Astrocyte (in vitro differentiated cells and primary cell): ENCODE measurements around the gene FBXL7. TPM values are rescaled to one million over a fixed set of nuclear protein-coding genes. Genes with fewer than 3 reads are reported as not detected.

ENCODE experiments used
- DNase-seq: peaks from one replicate; pipeline ENCODE4 v3.0.0-alpha.2; 2010; ENCODE audit warnings: low read depth
- FAIRE-seq: peaks from 2 replicates; lab custom pipeline; 2011; peaks lifted over from hg19 to GRCh38; lab: Jason Lieb, UNC
- H2AFZ ChIP-seq: 2 replicates; pipeline ENCODE4 v1.6.0; 2012; ENCODE audit warnings: low read depth, low read length, inconsistent platforms
- H3K27ac ChIP-seq: 2 replicates; pipeline ENCODE4 v1.5.1; 2011; ENCODE audit warnings: low read depth, low read length, inconsistent platforms
- H3K27me3 ChIP-seq: 2 replicates; pipeline ENCODE4 v1.6.0; 2011; ENCODE audit warnings: low read length, inconsistent platforms; ENCODE audit not compliant: insufficient read depth
- H3K36me3 ChIP-seq: 2 replicates; pipeline ENCODE4 v1.5.1; 2011; ENCODE audit warnings: low read length, inconsistent platforms; ENCODE audit not compliant: insufficient read depth
- H3K4me1 ChIP-seq: 2 replicates; pipeline ENCODE4 v1.5.1; 2011; ENCODE audit warnings: low read length, inconsistent platforms; ENCODE audit not compliant: insufficient read depth
- H3K4me2 ChIP-seq: 2 replicates; pipeline ENCODE4 v1.6.0; 2012; ENCODE audit warnings: low read length, inconsistent platforms
- H3K4me3 ChIP-seq: 2 replicates; pipeline ENCODE4 v1.5.1; 2011; ENCODE audit warnings: low read depth, mild to moderate bottlenecking, low read length, inconsistent platforms; ENCODE audit not compliant: insufficient read depth
- H3K79me2 ChIP-seq: 2 replicates; pipeline ENCODE4 v1.6.0; 2012; ENCODE audit warnings: mild to moderate bottlenecking, low read length, inconsistent platforms; ENCODE audit not compliant: insufficient read depth
- H3K9ac ChIP-seq: 2 replicates; pipeline ENCODE4 v1.6.0; 2012; ENCODE audit warnings: mild to moderate bottlenecking, low read length, inconsistent platforms
- H3K9me3 ChIP-seq: 2 replicates; pipeline ENCODE4 v1.5.1; 2012; ENCODE audit warnings: low read depth, mild to moderate bottlenecking, low read length, inconsistent platforms; ENCODE audit not compliant: insufficient read depth
- H4K20me1 ChIP-seq: 2 replicates; pipeline ENCODE4 v1.6.0; 2012; ENCODE audit warnings: low read length, inconsistent platforms; ENCODE audit not compliant: insufficient read depth
- H3K27ac Mint-ChIP-seq: one replicate; pipeline ENCODE4 v1.8.0; 2021; ENCODE audit warnings: mild to moderate bottlenecking, mixed read lengths; ENCODE audit not compliant: unreplicated experiment
- H3K27me3 Mint-ChIP-seq: one replicate; pipeline ENCODE4 v1.8.0; 2021; ENCODE audit warnings: low read depth, mixed read lengths; ENCODE audit not compliant: unreplicated experiment
- H3K36me3 Mint-ChIP-seq: one replicate; pipeline ENCODE4 v1.8.0; 2021; ENCODE audit warnings: low read depth, mixed read lengths; ENCODE audit not compliant: unreplicated experiment
- H3K4me1 Mint-ChIP-seq: one replicate; pipeline ENCODE4 v1.8.0; 2021; ENCODE audit warnings: low read depth, mixed read lengths; ENCODE audit not compliant: unreplicated experiment
- H3K4me3 Mint-ChIP-seq: one replicate; pipeline ENCODE4 v1.8.0; 2021; ENCODE audit warnings: mild to moderate bottlenecking, moderate library complexity, mixed read lengths; ENCODE audit not compliant: unreplicated experiment
- H3K9me3 Mint-ChIP-seq: one replicate; pipeline ENCODE4 v1.8.0; 2021; ENCODE audit warnings: mild to moderate bottlenecking, mixed read lengths; ENCODE audit not compliant: unreplicated experiment
- EZH2 ChIP-seq: IDR thresholded peaks from 2 replicates; pipeline ENCODE4 v1.6.1; 2012; ENCODE audit warnings: mild to moderate bottlenecking, low read length, inconsistent platforms; ENCODE audit not compliant: insufficient read depth
- total RNA-seq: library from RNA; stranded (reverse); gene quantifications from 2 replicates; pipeline ENCODE4 v1.2.1, GENCODE V29; 2021
- TF ChIP-seq, protein P1 (sequence below): IDR thresholded peaks from 2 replicates; pipeline ENCODE4 v1.5.1; 2011; ENCODE audit warnings: low read depth, mild to moderate bottlenecking, inconsistent platforms, low read length, moderate library complexity; ENCODE audit not compliant: insufficient read depth

The FBXL7 gene
- total RNA-seq, 1 donor from 2014 or later = 21.0 TPM

DNA sequence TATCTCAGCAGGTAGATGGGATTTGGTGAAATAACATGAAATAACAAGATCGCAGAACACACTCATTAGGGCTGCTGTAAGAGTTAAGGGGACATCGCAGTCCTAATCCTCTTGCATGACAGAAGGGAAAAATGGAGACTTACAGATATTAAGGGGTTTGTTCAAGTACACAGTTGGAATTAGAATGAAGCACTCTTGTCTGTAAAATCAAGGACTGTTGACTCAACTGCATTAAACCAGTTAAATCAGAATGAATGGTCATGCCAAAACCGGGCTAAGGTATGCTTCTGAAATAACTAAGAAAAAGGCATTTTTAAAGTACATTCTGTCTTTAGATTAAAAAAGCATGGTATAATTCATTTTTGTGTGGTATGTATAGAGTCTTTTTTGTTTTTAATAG is 95.9 kb downstream of the FBXL7 start:
- Histone ChIP-seq H2AFZ (no peak overlapping the region), H3K4me3 (no peak overlapping the region), H3K36me3 (no peaks in the 10 kb centered on the region), H3K9me3 (no peaks in the 10 kb centered on the region), H3K9ac (no peak overlapping the region), H3K27me3 (no peaks in the 10 kb centered on the region), H3K27ac (no peak overlapping the region), H3K79me2 (peaks cover 3% of the 10 kb centered on the region), H3K4me1 (no peaks in the 10 kb centered on the region), H3K4me2 (no peak overlapping the region), H4K20me1 (peaks cover 44% of the 10 kb centered on the region)
- Mint-ChIP-seq H3K36me3 (peaks cover 21% of the 10 kb centered on the region), H3K9me3 (no peaks in the 10 kb centered on the region), H3K4me1 (peaks cover 11% of the 10 kb centered on the region), H3K27me3 (no peaks in the 10 kb centered on the region), H3K4me3 (no peak overlapping the region), H3K27ac (no peak overlapping the region)
- FAIRE-seq = no peak
- TF ChIP-seq, protein P1, sequence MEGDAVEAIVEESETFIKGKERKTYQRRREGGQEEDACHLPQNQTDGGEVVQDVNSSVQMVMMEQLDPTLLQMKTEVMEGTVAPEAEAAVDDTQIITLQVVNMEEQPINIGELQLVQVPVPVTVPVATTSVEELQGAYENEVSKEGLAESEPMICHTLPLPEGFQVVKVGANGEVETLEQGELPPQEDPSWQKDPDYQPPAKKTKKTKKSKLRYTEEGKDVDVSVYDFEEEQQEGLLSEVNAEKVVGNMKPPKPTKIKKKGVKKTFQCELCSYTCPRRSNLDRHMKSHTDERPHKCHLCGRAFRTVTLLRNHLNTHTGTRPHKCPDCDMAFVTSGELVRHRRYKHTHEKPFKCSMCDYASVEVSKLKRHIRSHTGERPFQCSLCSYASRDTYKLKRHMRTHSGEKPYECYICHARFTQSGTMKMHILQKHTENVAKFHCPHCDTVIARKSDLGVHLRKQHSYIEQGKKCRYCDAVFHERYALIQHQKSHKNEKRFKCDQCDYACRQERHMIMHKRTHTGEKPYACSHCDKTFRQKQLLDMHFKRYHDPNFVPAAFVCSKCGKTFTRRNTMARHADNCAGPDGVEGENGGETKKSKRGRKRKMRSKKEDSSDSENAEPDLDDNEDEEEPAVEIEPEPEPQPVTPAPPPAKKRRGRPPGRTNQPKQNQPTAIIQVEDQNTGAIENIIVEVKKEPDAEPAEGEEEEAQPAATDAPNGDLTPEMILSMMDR = no peak
- no peak for TF ChIP-seq EZH2
- DNase-seq = no peak

DNA sequence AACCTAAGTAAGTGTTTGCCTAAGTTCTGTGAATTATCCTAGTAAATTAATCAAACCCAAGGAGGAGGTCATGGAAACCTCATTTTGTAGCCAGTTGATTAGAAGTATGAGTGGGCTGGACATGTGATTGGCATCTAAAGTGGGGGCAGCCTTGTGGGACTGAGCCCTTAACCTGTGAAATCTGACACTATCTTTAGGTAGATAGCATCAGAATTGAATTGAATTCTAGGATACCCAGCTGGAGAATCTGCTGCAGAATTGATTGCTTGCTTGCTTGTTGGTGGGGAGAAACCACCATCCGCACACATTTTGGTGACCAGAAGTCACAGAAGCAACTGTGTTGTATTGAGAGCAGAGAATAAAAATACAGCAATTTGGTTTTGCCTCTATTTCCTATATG is 97.0 kb downstream of the FBXL7 start:
- H3K4me2 ChIP-seq = no peak overlapping the region
- TF ChIP-seq, protein P1 = no peak
- TF ChIP-seq EZH2 = no peak
- no peak for DNase-seq
- H3K4me1 ChIP-seq = no peaks in the 10 kb centered on the region
- no peaks in the 10 kb centered on the region for H3K27me3 ChIP-seq
- H2AFZ ChIP-seq = no peak overlapping the region
- FAIRE-seq = no peak
- no peaks in the 10 kb centered on the region for H3K36me3 ChIP-seq
- Mint-ChIP-seq H3K36me3 (peaks cover 24% of the 10 kb centered on the region), H3K27ac (no peak overlapping the region), H3K4me1 (peaks cover 16% of the 10 kb centered on the region), H3K27me3 (no peaks in the 10 kb centered on the region), H3K9me3 (no peaks in the 10 kb centered on the region), H3K4me3 (no peak overlapping the region)
- peaks cover 3% of the 10 kb centered on the region for H3K79me2 ChIP-seq
- no peaks in the 10 kb centered on the region for H3K9me3 ChIP-seq
- H3K4me3 ChIP-seq = no peak overlapping the region
- H3K27ac ChIP-seq = no peak overlapping the region
- peaks cover 49% of the 10 kb centered on the region for H4K20me1 ChIP-seq
- H3K9ac ChIP-seq = no peak overlapping the region

GRCh38 chr5:15597804-15598203 is 97.8 kb downstream of the FBXL7 start:
- Mint-ChIP-seq H3K4me1 (peaks cover 16% of the 10 kb centered on the region), H3K4me3 (no peak overlapping the region), H3K36me3 (peaks cover 20% of the 10 kb centered on the region), H3K27ac (no peak overlapping the region), H3K27me3 (no peaks in the 10 kb centered on the region), H3K9me3 (no peaks in the 10 kb centered on the region)
- Histone ChIP-seq H2AFZ (no peak overlapping the region), H3K4me3 (no peak overlapping the region), H3K27me3 (no peaks in the 10 kb centered on the region), H3K4me1 (no peaks in the 10 kb centered on the region), H3K9ac (no peak overlapping the region), H4K20me1 (peaks cover 49% of the 10 kb centered on the region), H3K36me3 (no peaks in the 10 kb centered on the region), H3K79me2 (peaks cover 3% of the 10 kb centered on the region), H3K9me3 (no peaks in the 10 kb centered on the region), H3K27ac (no peak overlapping the region), H3K4me2 (no peak overlapping the region)
- TF ChIP-seq, protein P1 = no peak
- TF ChIP-seq EZH2 = no peak
- DNase-seq (no peak), FAIRE-seq (no peak)
